ENCODE data around the gene RABGAP1. TPM values are rescaled to one million over a fixed set of nuclear protein-coding genes. Genes with fewer than 3 reads are reported as not detected.

RABGAP1 gene
- total and polyA plus RNA-seq, 2 experiments from 2014 or later, result 8.0 to 16.0 TPM

GRCh38 chr9:123138163-123138562 is 197.3 kb downstream of the RABGAP1 start:
- H3K36me3 ChIP-seq (ENCODE audit: low read depth), result no peaks in the 10 kb centered on the region
- no peaks in the 10 kb centered on the region for H3K4me1 ChIP-seq (ENCODE audit: insufficient read depth)
- H3K9me2 ChIP-seq (ENCODE audit: insufficient read depth), result no peaks in the 10 kb centered on the region
- no peaks in the 10 kb centered on the region for H3K79me2 ChIP-seq (ENCODE audit: insufficient read depth)
- H3K27me3 ChIP-seq (replicated peaks; ENCODE audit: insufficient read depth), result no peaks in the 10 kb centered on the region
- no peak overlapping the region for H3K4me3 ChIP-seq
- 66 to 73% methylated on average over 2 of the region's 2 CpGs for WGBS, 2 experiments (ENCODE audit: low coverage in 1 of 2, low lambda C conversion rate in 2 of 2, missing lambda C conversion rate in 2 of 2)
- H3K9me3 ChIP-seq (ENCODE audit: low read depth), result no peaks in the 10 kb centered on the region
- TF ChIP-seq EZH2phosphoT487 (IDR thresholded peaks at IDR 0.05; ENCODE audit: insufficient read depth, low read depth) (no peak), EZH2 (IDR thresholded peaks at IDR 0.05; ENCODE audit: insufficient read depth, poor library complexity, severe bottlenecking) (no peak)
- no peaks in the 10 kb centered on the region for H4K20me1 ChIP-seq (ENCODE audit: insufficient read depth)
- H3K9ac ChIP-seq, result no peak overlapping the region
- no peak overlapping the region for H3K4me2 ChIP-seq (ENCODE audit: unreplicated experiment)
- H3K27ac ChIP-seq, result no peak overlapping the region
- no peak overlapping the region for H2AFZ ChIP-seq
- no peak for DNase-seq
- in situ Hi-C loops (cut with MboI), result no loop called here
- no peaks in the 10 kb centered on the region for H3F3A ChIP-seq (ENCODE audit: insufficient read depth)

- in situ Hi-C loops (cut with MboI), result no loop called here
- 61 to 63% methylated on average over 1 of the region's 1 CpG for WGBS, 2 experiments (ENCODE audit: low coverage in 1 of 2, low lambda C conversion rate in 2 of 2, missing lambda C conversion rate in 2 of 2)
Measured at GRCh38 chr9:123149067-123149466, 208.2 kb downstream of the RABGAP1 start.

GRCh38 chr9:123150708-123151503 is 210.1 kb downstream of the RABGAP1 start:
- Histone ChIP-seq H3K9me2 (ENCODE audit: insufficient read depth) (no peaks in the 10 kb centered on the region), H3K4me1 (ENCODE audit: insufficient read depth) (no peaks in the 10 kb centered on the region), H3K9ac (no peak overlapping the region), H2AFZ (no peak overlapping the region), H4K20me1 (ENCODE audit: insufficient read depth) (no peaks in the 10 kb centered on the region), H3K9me3 (ENCODE audit: low read depth) (no peaks in the 10 kb centered on the region), H3K4me3 (no peak overlapping the region), H3F3A (ENCODE audit: insufficient read depth) (no peaks in the 10 kb centered on the region), H3K27me3 (replicated peaks; ENCODE audit: insufficient read depth) (no peaks in the 10 kb centered on the region), H3K79me2 (ENCODE audit: insufficient read depth) (no peaks in the 10 kb centered on the region), H3K4me2 (ENCODE audit: unreplicated experiment) (no peak overlapping the region), H3K27ac (no peak overlapping the region), H3K36me3 (ENCODE audit: low read depth) (no peaks in the 10 kb centered on the region)
- DNase-seq, result peak; percentile 22
- TF ChIP-seq EZH2 (IDR thresholded peaks at IDR 0.05; ENCODE audit: insufficient read depth, poor library complexity, severe bottlenecking) (no peak), EZH2phosphoT487 (IDR thresholded peaks at IDR 0.05; ENCODE audit: insufficient read depth, low read depth) (no peak)
- 64 to 65% methylated on average over 5 of the region's 5 CpGs for WGBS, 2 experiments (ENCODE audit: low coverage in 1 of 2, low lambda C conversion rate in 2 of 2, missing lambda C conversion rate in 2 of 2)
- in situ Hi-C loops (cut with MboI), result no loop called here

More at GRCh38 chr9:123149067-123149466, 208.2 kb downstream of the RABGAP1 start:
- DNase-seq, result no peak
- Histone ChIP-seq H3K4me1 (ENCODE audit: insufficient read depth) (no peaks in the 10 kb centered on the region), H4K20me1 (ENCODE audit: insufficient read depth) (no peaks in the 10 kb centered on the region), H3K36me3 (ENCODE audit: low read depth) (no peaks in the 10 kb centered on the region), H3K9ac (no peak overlapping the region), H3K27me3 (replicated peaks; ENCODE audit: insufficient read depth) (no peaks in the 10 kb centered on the region), H3K9me2 (ENCODE audit: insufficient read depth) (no peaks in the 10 kb centered on the region), H3K4me3 (no peak overlapping the region), H3K79me2 (ENCODE audit: insufficient read depth) (no peaks in the 10 kb centered on the region), H3K27ac (no peak overlapping the region), H3K4me2 (ENCODE audit: unreplicated experiment) (no peak overlapping the region), H3F3A (ENCODE audit: insufficient read depth) (no peaks in the 10 kb centered on the region), H3K9me3 (ENCODE audit: low read depth) (no peaks in the 10 kb centered on the region), H2AFZ (no peak overlapping the region)
- TF ChIP-seq EZH2phosphoT487 (IDR thresholded peaks at IDR 0.05; ENCODE audit: insufficient read depth, low read depth) (no peak), EZH2 (IDR thresholded peaks at IDR 0.05; ENCODE audit: insufficient read depth, poor library complexity, severe bottlenecking) (no peak)

MicroRNA genes within 50 kb of the gene (microRNA counts, 767-probe panel; counts per million panel counts)
- microRNA hsa-miR-600, result 447 counts per million, percentile 86 among the panel's probes with 10 or more counts

Small RNA genes lying within 50 kb of the gene (small RNA-seq; reads per million reads assigned to genes)
- gene GPR21 (ENCODE audit: low read depth, low replicate concordance), result not detected
- not detected for gene RNY1P15 (ENCODE audit: low read depth, low replicate concordance)

Other genes with a start within 250 kb of the RABGAP1 start
- not detected in 2 replicates for gene OR1L4, start 217.0 kb upstream of the RABGAP1 start, total RNA-seq (2014; rRNA removed; shearing (Covaris generic))
- not detected in 2 replicates for gene OR1L4, start 217.0 kb upstream of the RABGAP1 start, polyA plus RNA-seq (2016; fragmentation: Nextera tagmentation; extraction: Ambion mirVana)
- not detected in 2 replicates for gene OR1L6, start 198.7 kb upstream of the RABGAP1 start, total RNA-seq (2014; rRNA removed; shearing (Covaris generic))
- not detected in 2 replicates for gene OR1L6, start 198.7 kb upstream of the RABGAP1 start, polyA plus RNA-seq (2016; fragmentation: Nextera tagmentation; extraction: Ambion mirVana)
- gene OR5C1, start 152.1 kb upstream of the RABGAP1 start, total RNA-seq (2014; rRNA removed; shearing (Covaris generic)), result not detected in 2 replicates
- not detected in 2 replicates for gene OR5C1, start 152.1 kb upstream of the RABGAP1 start, polyA plus RNA-seq (2016; fragmentation: Nextera tagmentation; extraction: Ambion mirVana)
- not detected in 2 replicates for gene OR1K1, start 140.9 kb upstream of the RABGAP1 start, total RNA-seq (2014; rRNA removed; shearing (Covaris generic))
- not detected in 2 replicates for gene OR1K1, start 140.9 kb upstream of the RABGAP1 start, polyA plus RNA-seq (2016; fragmentation: Nextera tagmentation; extraction: Ambion mirVana)
- gene PDCL, start 112.4 kb upstream of the RABGAP1 start, total RNA-seq (2014; rRNA removed; shearing (Covaris generic)), result 25.2 and 31.2 TPM in 2 replicates
- 18.9 and 20.6 TPM in 2 replicates for gene PDCL, start 112.4 kb upstream of the RABGAP1 start, polyA plus RNA-seq (2016; fragmentation: Nextera tagmentation; extraction: Ambion mirVana)
- 26.8 and 34.7 TPM in 2 replicates for gene RC3H2, start 35.7 kb upstream of the RABGAP1 start, total RNA-seq (2014; rRNA removed; shearing (Covaris generic))
- 19.8 and 22.1 TPM in 2 replicates for gene RC3H2, start 35.7 kb upstream of the RABGAP1 start, polyA plus RNA-seq (2016; fragmentation: Nextera tagmentation; extraction: Ambion mirVana)
- 8.3 and 9.8 TPM in 2 replicates for gene ZBTB6, start 27.7 kb upstream of the RABGAP1 start, total RNA-seq (2014; rRNA removed; shearing (Covaris generic))
- gene ZBTB6, start 27.7 kb upstream of the RABGAP1 start, polyA plus RNA-seq (2016; fragmentation: Nextera tagmentation; extraction: Ambion mirVana), result 4.4 and 4.5 TPM in 2 replicates
- gene ZBTB26, start 9.5 kb upstream of the RABGAP1 start, total RNA-seq (2014; rRNA removed; shearing (Covaris generic)), result 2.3 and 5.2 TPM in 2 replicates
- gene ZBTB26, start 9.5 kb upstream of the RABGAP1 start, polyA plus RNA-seq (2016; fragmentation: Nextera tagmentation; extraction: Ambion mirVana), result 1.8 and 2.0 TPM in 2 replicates
- 0.65 TPM in 1 of 2 replicates, not detected in the other for gene GPR21, start 92.6 kb downstream of the RABGAP1 start, total RNA-seq (2014; rRNA removed; shearing (Covaris generic))
- gene GPR21, start 92.6 kb downstream of the RABGAP1 start, polyA plus RNA-seq (2016; fragmentation: Nextera tagmentation; extraction: Ambion mirVana), result not detected in 2 replicates